Psoas muscle (tissue), 8 donors: Measurements from ENCODE around the gene ASTN2. TPM values are rescaled to one million over a fixed set of nuclear protein-coding genes. Genes with fewer than 3 reads are reported as not detected.

ENCODE experiments used
- ATAC-seq, 4 donors: fragments of 200-7000 bp; cut with Tn5 transposase; one replicate each; pipeline ENCODE4 v1.9.1; 2020; ENCODE audit warnings: moderate library complexity in 3 of 4, mild to moderate bottlenecking in 2 of 4
- DNase-seq, 2 donors: peaks; one replicate each; pipeline ENCODE4 v3.0.0-alpha.2; 2020
- H3K27ac ChIP-seq: fragments of 200-600 bp; one replicate; pipeline ENCODE4 v1.8.0; 2022
- H3K27me3 ChIP-seq, 3 donors: fragments of 200-600 bp in 1 of 3; one replicate each; pipeline versions ENCODE4 v1.6.1 to v1.8.0; 2013 to 2022; ENCODE audit warnings: low read length in 2 of 3, mild to moderate bottlenecking in 2 of 3, moderate library complexity in 1 of 3; ENCODE audit not compliant: insufficient read depth in 3 of 3
- H3K36me3 ChIP-seq, 2 donors: fragments of 200-600 bp in 1 of 2; one replicate each; pipeline versions ENCODE4 v1.6.1 to v1.8.0; 2013 to 2022; ENCODE audit warnings: low read depth in 1 of 2, mild to moderate bottlenecking in 1 of 2, moderate library complexity in 1 of 2; ENCODE audit not compliant: insufficient read depth in 1 of 2
- H3K4me1 ChIP-seq: fragments of 200-600 bp; one replicate; pipeline ENCODE4 v1.8.0; 2022
- H3K4me3 ChIP-seq: fragments of 200-600 bp; one replicate; pipeline ENCODE4 v1.8.0; 2022; ENCODE audit warnings: mild to moderate bottlenecking
- H3K9me3 ChIP-seq: fragments of 200-600 bp; one replicate; pipeline ENCODE4 v1.8.0; 2022
- CTCF ChIP-seq: fragments of 200-600 bp; IDR thresholded peaks from one replicate; pipeline ENCODE4 v1.8.0; 2022; ENCODE audit warnings: antibody characterized with exemption
- WGBS, 3 donors: extraction: QIAGEN DNeasy Blood & Tissue Kit; methylation state at CpG; one replicate each; pipeline versions ENCODE4 v1.1.6 to v1.1.7; 2013; 5-methylcytosine and 5-hydroxymethylcytosine counted together
- intact Hi-C, 2 donors: fragments of 100-400 bp; cut with DNase I; formaldehyde crosslinking; loops; one replicate each; pipeline versions ENCODE4 v1.11.0 to v1.14.2; 2022
- polyA plus RNA-seq, 3 donors: library from polyadenylated mRNA; stranded (reverse); fragments of 200-250 nt; gene quantifications; one replicate each; pipeline ENCODE4 v1.2.3, GENCODE V29; 2013
- total RNA-seq, 4 donors: library from RNA; stranded (reverse); fragmentation: NEBNext Ultra II Directional in 2 of 4; extraction: Animal tissue kit (Norgen Biotek cat#: 25700) in 2 of 4; gene quantifications; one replicate each; pipeline versions ENCODE4 v1.2.1 to v1.2.4, GENCODE V29; 2021 to 2023
- donor health status: healthy with polysubstance abuse.
- donor health status: DM: no; HTN: no; CAD: no; lungs with moderate emphysema.
- donor health status: Bipolar disorder and iron deficiency.
- donor health status: healthy.
- donor health status: DM: yes; HTN: yes; CAD: no.
- donor health status: DM: no; HTN: no; CAD: no.
- donor health status: DM: no; HTN: no; CAD: no.
- donor health status: DM: yes; HTN: yes; CAD: no.

Gene ASTN2
- total and polyA plus RNA-seq, 7 donors, result 2.0 to 10.3 (median 3.3) TPM

- H3K4me3 ChIP-seq, result no peak overlapping the region
- intact Hi-C loops, result loop anchor here in 1 of 2 donors (5.0 to 10.0 kb wide), 3 partner anchors 153 to 495 kb away; partner anchors contain the start of gene PAPPA
- 25 to 62% (median 27%) methylated on average over 4 of the region's 4 CpGs for WGBS, 3 donors
- peak; percentile 83 to 98 (median 97) for ATAC-seq
- peaks cover 0 to 13% of the 10 kb centered on the region in 2 donors for H3K36me3 ChIP-seq
- H3K4me1 ChIP-seq, result peaks cover 31% of the 10 kb centered on the region
- H3K27me3 ChIP-seq, result no peaks in the 10 kb centered on the region
- H3K27ac ChIP-seq, result peak overlapping the region; percentile 47
- peak; percentile 63 to 83 for DNase-seq
- no peaks in the 10 kb centered on the region for H3K9me3 ChIP-seq
- TF ChIP-seq CTCF, result no peak
These were observed 767.4 kb downstream of the ASTN2 start for GRCh38 chr9:116647515-116647809.

- intact Hi-C loops, result loop anchor here in 1 of 2 donors (5.0 to 10.0 kb wide), 3 partner anchors 152 to 495 kb away; partner anchors contain the start of gene PAPPA
- peak in 3 of 4 donors; percentile 65 to 76 (median 74) for ATAC-seq
- H3K4me1 ChIP-seq, result peaks cover 37% of the 10 kb centered on the region
These were observed 768.0 kb downstream of the ASTN2 start for GRCh38 chr9:116646661-116647514.

DNA sequence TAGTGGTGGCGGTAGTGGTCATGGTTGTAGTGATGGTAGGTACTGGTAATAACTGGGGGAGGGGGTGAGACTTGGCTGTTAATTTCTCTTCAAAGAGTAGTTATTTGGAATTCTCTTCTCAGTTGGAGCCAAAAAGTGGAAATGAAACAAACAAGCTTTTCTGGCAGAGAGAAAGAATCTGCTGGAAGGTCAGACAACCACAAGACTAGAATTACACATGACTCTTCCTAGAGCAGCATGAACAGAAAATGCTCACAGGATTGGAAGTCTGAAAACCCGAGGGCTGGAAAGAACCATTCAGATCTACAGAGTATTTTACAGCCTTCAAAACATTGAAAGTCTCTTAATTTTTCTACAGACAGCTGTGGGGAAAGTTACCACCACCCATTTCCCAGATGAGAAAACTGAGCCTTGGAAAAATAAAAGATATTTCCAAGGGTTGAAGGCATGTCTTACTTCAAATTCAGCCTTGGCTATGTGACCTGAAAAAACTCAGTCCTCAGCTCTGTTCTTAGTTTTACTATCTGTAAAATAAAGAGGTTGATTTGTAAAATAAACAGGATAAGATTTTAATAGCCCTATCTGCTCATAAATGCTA lies 770.7 kb downstream of the ASTN2 start:
- no peak for DNase-seq
- peaks cover 0 to 2% of the 10 kb centered on the region in 2 donors for H3K36me3 ChIP-seq
- H3K4me1 ChIP-seq, result peaks cover 49% of the 10 kb centered on the region
- intact Hi-C loops, result loop anchor here (5.0 to 10.0 kb wide), 3 partner anchors 52 to 369 kb away; no protein-coding TSS in a partner anchor
- H3K27me3 ChIP-seq, result no peaks in the 10 kb centered on the region
- no peak overlapping the region for H3K4me3 ChIP-seq
- ATAC-seq, result peak in 1 of 4 donors; percentile 42
- H3K27ac ChIP-seq, result no peak overlapping the region
- no peaks in the 10 kb centered on the region for H3K9me3 ChIP-seq
- no peak for TF ChIP-seq CTCF
- WGBS, 3 donors, result 67 to 75% (median 74%) methylated on average over 2 of the region's 2 CpGs

More at GRCh38 chr9:116646661-116647514, 768.0 kb downstream of the ASTN2 start:
- H3K4me3 ChIP-seq, result no peak overlapping the region
- WGBS, 3 donors, result 85 to 91% (median 87%) methylated on average over 5 of the region's 5 CpGs
- H3K36me3 ChIP-seq, result peaks cover 0 to 13% of the 10 kb centered on the region in 2 donors
- H3K27ac ChIP-seq, result no peak overlapping the region
- no peak for DNase-seq
- no peaks in the 10 kb centered on the region for H3K9me3 ChIP-seq
- TF ChIP-seq CTCF, result peak; percentile 49
- H3K27me3 ChIP-seq, result no peaks in the 10 kb centered on the region

DNA sequence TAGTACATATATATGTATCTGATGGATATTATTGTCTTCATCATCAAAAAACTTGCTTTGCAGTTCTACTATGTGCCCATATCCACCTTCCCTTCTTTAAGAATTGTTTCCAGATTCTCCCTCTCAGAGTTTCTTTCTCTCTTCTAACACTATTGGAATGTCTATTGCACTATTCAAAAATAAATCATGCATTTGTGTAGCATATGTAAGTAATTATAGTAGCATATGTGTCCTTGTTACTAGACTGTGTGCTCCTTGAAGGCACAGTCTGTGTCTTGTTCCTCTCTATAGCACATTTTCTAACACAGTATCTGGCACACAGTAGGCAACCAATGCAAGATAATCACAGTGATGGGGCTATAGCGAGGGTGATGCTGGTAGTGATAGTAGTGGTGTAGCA lies 771.2 kb downstream of the ASTN2 start:
- intact Hi-C loops, result loop anchor here (5.0 to 10.0 kb wide), 3 partner anchors 51 to 369 kb away; no protein-coding TSS in a partner anchor
- no peak overlapping the region for H3K4me3 ChIP-seq
- no peak for TF ChIP-seq CTCF
- no peaks in the 10 kb centered on the region for H3K36me3 ChIP-seq
- ATAC-seq (no peak), DNase-seq (no peak)
- peaks cover 49% of the 10 kb centered on the region for H3K4me1 ChIP-seq
- no peaks in the 10 kb centered on the region for H3K27me3 ChIP-seq
- no peaks in the 10 kb centered on the region for H3K9me3 ChIP-seq
- 97 to 100% (median 98%) methylated on average over 1 of the region's 1 CpG for WGBS, 3 donors
- H3K27ac ChIP-seq, result no peak overlapping the region
